ENCODE results near the gene GOT1. TPM values are rescaled to one million over a fixed set of nuclear protein-coding genes. Genes with fewer than 3 reads are reported as not detected.

The GOT1 gene
- total and polyA plus RNA-seq, 2 of the 8 experiments (the other 6 are each of a cell fraction or from before 2014, with no cell fraction given): 16.7 to 47.0 TPM

GRCh38 chr10:99370993-99371392 lies 59.4 kb downstream of the GOT1 start:
- H3K9ac ChIP-seq (replicated peaks in 1 of 4; ENCODE audit: extremely low read depth in 1 of 4, low read depth in 3 of 4, low read length in 3 of 4): no peak overlapping the region
- no peak overlapping the region for H3K14ac ChIP-seq (ENCODE audit: insufficient read length)
- no peak overlapping the region for H3K4me3 ChIP-seq (ENCODE audit: extremely low read depth in 1 of 4, insufficient read depth in 2 of 4, low read depth in 3 of 4, low read length in 4 of 4)
- FAIRE-seq: no peak
- ChIA-PET POLR2A (ENCODE audit: partially characterized antibody) (no interaction called here), CTCF (ENCODE audit: partially characterized antibody) (interaction anchor here (1.0 to 1.6 kb wide), 4 partner anchors 8 to 33 kb away, joined by 3 to 6 read pairs (median 4); no protein-coding TSS in a partner anchor)
- no peaks in the 10 kb centered on the region for H3K79me1 ChIP-seq (ENCODE audit: low read depth, low read length)
- H2AFZ ChIP-seq (ENCODE audit: low read length): no peak overlapping the region
- H2BK20ac ChIP-seq (ENCODE audit: low read length): no peak overlapping the region
- no peaks in the 10 kb centered on the region for H3K4me1 ChIP-seq (replicated peaks in 1 of 4; ENCODE audit: control insufficient read depth in 3 of 4, insufficient read depth in 4 of 4, low read length in 3 of 4)
- no peak overlapping the region for H2BK5ac ChIP-seq (ENCODE audit: low read depth, low read length)
- H3K27me3 ChIP-seq (replicated peaks in 1 of 4; ENCODE audit: control insufficient read depth in 3 of 4, extremely low read depth in 1 of 4, insufficient read depth in 3 of 4, low read length in 3 of 4): no peaks in the 10 kb centered on the region
- H2BK12ac ChIP-seq (ENCODE audit: low read depth, low read length): no peak overlapping the region
- no peak overlapping the region for H2AK5ac ChIP-seq (ENCODE audit: low read depth, low read length)
- no peaks in the 10 kb centered on the region for H4K20me1 ChIP-seq (replicated peaks in 1 of 2; ENCODE audit: control insufficient read depth in 1 of 2, insufficient read depth in 2 of 2, low read length in 2 of 2)
- no peak overlapping the region for H2BK15ac ChIP-seq (ENCODE audit: low read length)
- no peak overlapping the region for H4K91ac ChIP-seq (replicated peaks; ENCODE audit: insufficient read length, low read length)
- no peak overlapping the region for H3K27ac ChIP-seq (ENCODE audit: low read depth, low read length)
- no peak overlapping the region for H3K23ac ChIP-seq (ENCODE audit: insufficient read length)
- H3K79me2 ChIP-seq (ENCODE audit: control insufficient read depth in 1 of 2, insufficient read depth in 2 of 2, low read length in 2 of 2): no peaks in the 10 kb centered on the region
- H3K56ac ChIP-seq (replicated peaks; ENCODE audit: insufficient read length, low read depth, low read length): no peak overlapping the region
- WGBS, 2 experiments (ENCODE audit: extremely low coverage in 1 of 2, insufficient coverage in 1 of 2, insufficient read length in 1 of 2, insufficient replicate concordance in 2 of 2, low coverage in 1 of 2, low lambda C conversion rate in 2 of 2, missing lambda C conversion rate in 1 of 2): 81% methylated on average over 2 of the region's 2 CpGs; no CpG with 5 or more reads in 1 of the 2 experiments
- H3K18ac ChIP-seq (ENCODE audit: extremely low read depth, low read length): no peak overlapping the region
- no peak overlapping the region for H4K5ac ChIP-seq (ENCODE audit: insufficient read length, low read depth, low read length)
- H3K23me2 ChIP-seq (ENCODE audit: low read depth, low read length): no peaks in the 10 kb centered on the region
- no peaks in the 10 kb centered on the region for H3K9me3 ChIP-seq (ENCODE audit: insufficient read depth in 2 of 2, low read depth in 1 of 2, low read length in 1 of 2)
- no peak overlapping the region for H3K4me2 ChIP-seq (ENCODE audit: insufficient read depth in 1 of 2, low read depth in 2 of 2, low read length in 2 of 2)
- no peaks in the 10 kb centered on the region for H3K36me3 ChIP-seq (ENCODE audit: control insufficient read depth in 2 of 4, insufficient read depth in 4 of 4, low read length in 3 of 4)
- H4K8ac ChIP-seq (ENCODE audit: extremely low read depth, insufficient read depth, low read length): no peak overlapping the region
- DNase-seq (ENCODE audit: low read depth in 1 of 2, low spot score in 2 of 2): no peak
- H3K4ac ChIP-seq (replicated peaks; ENCODE audit: insufficient read length, low read depth, low read length): no peak overlapping the region
- no peak overlapping the region for H2BK120ac ChIP-seq (replicated peaks; ENCODE audit: low read depth, low read length)
- no peak for TF ChIP-seq BCL11A (IDR thresholded peaks at IDR 0.05; ENCODE audit: low read depth in 2 of 2, low read length in 2 of 2)
- TF ChIP-seq CTBP2 (IDR thresholded peaks at IDR 0.05; ENCODE audit: borderline replicate concordance, insufficient read depth, insufficient read length, low read length): no peak
- no peak for TF ChIP-seq KDM4A (IDR thresholded peaks at IDR 0.05; ENCODE audit: low read depth, low read length, severe bottlenecking)
- no peak for TF ChIP-seq CHD2 (IDR thresholded peaks at IDR 0.05; ENCODE audit: low read length)
- TF ChIP-seq ZNF274 (IDR thresholded peaks at IDR 0.05; ENCODE audit: borderline replicate concordance, extremely low read depth, low read length): no peak
- no peak for TF ChIP-seq MAX (IDR thresholded peaks at IDR 0.05)
- TF ChIP-seq RAD21 (IDR thresholded peaks at IDR 0.05 in 1 of 2, conservative IDR thresholded peaks at IDR 0.05 in 1 of 2; ENCODE audit: low read depth in 2 of 2, low read length in 2 of 2): peak; percentile 64 to 69
- no peak for TF ChIP-seq NANOG (IDR thresholded peaks at IDR 0.05; ENCODE audit: insufficient read depth, low read depth, low read length, poor library complexity, severe bottlenecking)
- TF ChIP-seq EGR1 (IDR thresholded peaks at IDR 0.05; ENCODE audit: borderline replicate concordance, low read depth, low read length): no peak
- no peak for TF ChIP-seq EP300 (IDR thresholded peaks at IDR 0.05; ENCODE audit: borderline replicate concordance in 1 of 2, low read depth in 2 of 2, low read length in 2 of 2)

Measured in H1 (cell line).